ENCODE measurements around the gene TXNL4A.

TXNL4A gene

GRCh38 chr18:79947881-79948610, 40.3 kb downstream of the TXNL4A start:
- no peak for DNase-seq

- no peak for DNase-seq
These were observed 41.2 kb downstream of the TXNL4A start for GRCh38 chr18:79947054-79947755.

GRCh38 chr18:79945118-79946042, 43.0 kb downstream of the TXNL4A start:
- DNase-seq, result no peak

GRCh38 chr18:79944746-79945117, 43.6 kb downstream of the TXNL4A start:
- no peak for DNase-seq

GRCh38 chr18:79944126-79944731, 44.1 kb downstream of the TXNL4A start:
- DNase-seq, result no peak

- DNase-seq, result no peak
These were observed 44.7 kb downstream of the TXNL4A start for GRCh38 chr18:79943608-79944125.

- DNase-seq, result no peak
These were observed 45.4 kb downstream of the TXNL4A start for GRCh38 chr18:79942786-79943607.

- DNase-seq, result no peak
These were observed 46.2 kb downstream of the TXNL4A start for GRCh38 chr18:79942211-79942610.

GRCh38 chr18:79941473-79942119, 46.8 kb downstream of the TXNL4A start:
- peak in 6 of 14 donors; percentile 28 to 76 (median 48) for DNase-seq

GRCh38 chr18:79940814-79941472, 47.4 kb downstream of the TXNL4A start:
- DNase-seq, result no peak

- no peak for DNase-seq
These were observed 48.1 kb downstream of the TXNL4A start for GRCh38 chr18:79940126-79940813.

GRCh38 chr18:79939096-79939495, 49.3 kb downstream of the TXNL4A start:
- DNase-seq, result no peak

- no peak for DNase-seq
These were observed 50.2 kb downstream of the TXNL4A start for GRCh38 chr18:79938196-79938595.

GRCh38 chr18:79937103-79937860, 51.1 kb downstream of the TXNL4A start:
- no peak for DNase-seq

- no peak for DNase-seq
These were observed 51.7 kb downstream of the TXNL4A start for GRCh38 chr18:79936641-79937040.

- DNase-seq, result no peak
These were observed 52.4 kb downstream of the TXNL4A start for GRCh38 chr18:79935925-79936324.

GRCh38 chr18:79935499-79935898, 52.9 kb downstream of the TXNL4A start:
- DNase-seq, result no peak

- no peak for DNase-seq
These were observed 53.3 kb downstream of the TXNL4A start for GRCh38 chr18:79935098-79935480.
